ENCODE results near the gene RTN4RL1.

RTN4RL1 gene

GRCh38 chr17:2049333-2050299, 24.5 kb upstream of the RTN4RL1 start:
- peak overlapping the region; percentile 82 for H3K4me2 ChIP-seq (ENCODE audit: low read length)
- H3K4me3 ChIP-seq (ENCODE audit: low read depth, low read length, poor library complexity, severe bottlenecking), result peak overlapping the region; percentile 67
- H3K36me3 ChIP-seq (ENCODE audit: insufficient read depth, low read length), result peaks cover 3% of the 10 kb centered on the region; the same call in 1 of the 2 replicates
- no peak overlapping the region for H2AFZ ChIP-seq (ENCODE audit: low read length)
- H3K27ac ChIP-seq (ENCODE audit: low read depth, low read length, poor library complexity, severe bottlenecking), result no peak overlapping the region
- TF ChIP-seq, protein P1, sequence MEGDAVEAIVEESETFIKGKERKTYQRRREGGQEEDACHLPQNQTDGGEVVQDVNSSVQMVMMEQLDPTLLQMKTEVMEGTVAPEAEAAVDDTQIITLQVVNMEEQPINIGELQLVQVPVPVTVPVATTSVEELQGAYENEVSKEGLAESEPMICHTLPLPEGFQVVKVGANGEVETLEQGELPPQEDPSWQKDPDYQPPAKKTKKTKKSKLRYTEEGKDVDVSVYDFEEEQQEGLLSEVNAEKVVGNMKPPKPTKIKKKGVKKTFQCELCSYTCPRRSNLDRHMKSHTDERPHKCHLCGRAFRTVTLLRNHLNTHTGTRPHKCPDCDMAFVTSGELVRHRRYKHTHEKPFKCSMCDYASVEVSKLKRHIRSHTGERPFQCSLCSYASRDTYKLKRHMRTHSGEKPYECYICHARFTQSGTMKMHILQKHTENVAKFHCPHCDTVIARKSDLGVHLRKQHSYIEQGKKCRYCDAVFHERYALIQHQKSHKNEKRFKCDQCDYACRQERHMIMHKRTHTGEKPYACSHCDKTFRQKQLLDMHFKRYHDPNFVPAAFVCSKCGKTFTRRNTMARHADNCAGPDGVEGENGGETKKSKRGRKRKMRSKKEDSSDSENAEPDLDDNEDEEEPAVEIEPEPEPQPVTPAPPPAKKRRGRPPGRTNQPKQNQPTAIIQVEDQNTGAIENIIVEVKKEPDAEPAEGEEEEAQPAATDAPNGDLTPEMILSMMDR (IDR thresholded peaks at IDR 0.05; ENCODE audit: low read length), result no peak
- TF ChIP-seq EZH2 (IDR thresholded peaks at IDR 0.05; ENCODE audit: borderline replicate concordance, low read length), result no peak
- no peaks in the 10 kb centered on the region for H3F3A ChIP-seq (ENCODE audit: insufficient read depth, low read length)
- peaks cover 32% of the 10 kb centered on the region for H3K4me1 ChIP-seq (ENCODE audit: insufficient read depth, low read length, severe bottlenecking)
- no peaks in the 10 kb centered on the region for H3K79me2 ChIP-seq (ENCODE audit: insufficient read depth, low read length)
- H3K27me3 ChIP-seq (ENCODE audit: insufficient read depth, low read length), result no peaks in the 10 kb centered on the region
- no peaks in the 10 kb centered on the region for H3K9me2 ChIP-seq (ENCODE audit: low read depth, low read length)
- peak overlapping the region; percentile 51; the same call in 1 of the 2 replicates for H3K9ac ChIP-seq (ENCODE audit: low read length)
- H3K9me3 ChIP-seq (ENCODE audit: low read length), result no peaks in the 10 kb centered on the region
- H4K20me1 ChIP-seq (ENCODE audit: insufficient read depth, low read length), result no peaks in the 10 kb centered on the region

DNA sequence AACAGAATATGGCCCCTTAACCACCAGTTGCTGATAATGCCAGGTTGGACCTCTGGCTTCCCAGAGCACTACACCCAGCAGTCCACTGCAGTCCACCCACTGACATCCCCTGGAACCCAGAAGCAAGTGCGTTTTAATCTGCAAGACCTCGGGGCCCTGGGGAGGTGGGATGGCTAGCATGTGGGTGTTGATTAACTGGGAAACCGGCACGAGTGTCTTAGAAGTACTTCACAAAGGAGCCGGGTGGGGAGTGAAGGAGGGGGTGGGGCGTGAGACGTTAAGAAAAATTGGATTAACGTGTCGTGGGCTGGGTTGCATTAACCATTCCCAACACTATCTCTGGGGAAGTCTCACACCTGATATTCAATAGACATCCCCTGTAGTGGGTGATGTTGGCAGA, 23.7 kb upstream of the RTN4RL1 start:
- H3K27me3 ChIP-seq (ENCODE audit: insufficient read depth, low read length), result no peaks in the 10 kb centered on the region
- H3K36me3 ChIP-seq (ENCODE audit: insufficient read depth, low read length), result peaks cover 11% of the 10 kb centered on the region
- peak overlapping the region; percentile 67 for H3K4me3 ChIP-seq (ENCODE audit: low read depth, low read length, poor library complexity, severe bottlenecking)
- H3K9me2 ChIP-seq (ENCODE audit: low read depth, low read length), result no peaks in the 10 kb centered on the region
- TF ChIP-seq EZH2 (IDR thresholded peaks at IDR 0.05; ENCODE audit: borderline replicate concordance, low read length), result no peak
- TF ChIP-seq, protein P1 (IDR thresholded peaks at IDR 0.05; ENCODE audit: low read length), result no peak
- H3F3A ChIP-seq (ENCODE audit: insufficient read depth, low read length), result no peaks in the 10 kb centered on the region
- H3K79me2 ChIP-seq (ENCODE audit: insufficient read depth, low read length), result no peaks in the 10 kb centered on the region
- no peaks in the 10 kb centered on the region for H4K20me1 ChIP-seq (ENCODE audit: insufficient read depth, low read length)
- H3K4me1 ChIP-seq (ENCODE audit: insufficient read depth, low read length, severe bottlenecking), result peaks cover 24% of the 10 kb centered on the region
- no peaks in the 10 kb centered on the region for H3K9me3 ChIP-seq (ENCODE audit: low read length)
- H2AFZ ChIP-seq (ENCODE audit: low read length), result no peak overlapping the region
- no peak overlapping the region for H3K27ac ChIP-seq (ENCODE audit: low read depth, low read length, poor library complexity, severe bottlenecking)
- H3K9ac ChIP-seq (ENCODE audit: low read length), result no peak overlapping the region; the same call in 1 of the 2 replicates
- H3K4me2 ChIP-seq (ENCODE audit: low read length), result peak overlapping the region; percentile 82; the same call in 1 of the 2 replicates

DNA sequence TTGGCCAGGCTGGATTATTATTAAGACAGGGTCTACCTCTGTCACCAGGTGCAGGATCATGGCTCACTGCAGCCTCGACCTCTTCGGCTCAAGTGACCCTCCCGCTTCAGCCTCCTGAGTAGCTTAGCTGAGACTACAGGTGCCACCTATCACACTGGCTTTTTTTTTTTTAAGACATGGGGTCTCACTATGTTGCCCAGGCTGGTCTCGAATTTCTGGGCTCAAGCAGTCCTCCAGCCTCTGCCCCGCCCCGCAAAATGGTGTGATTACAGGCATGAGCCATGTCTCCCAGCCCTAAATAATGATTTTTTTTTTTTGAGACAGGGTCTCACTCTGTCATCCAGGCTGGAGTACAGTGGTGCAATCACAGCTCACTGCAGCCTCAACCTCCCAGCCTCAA, 22.5 kb upstream of the RTN4RL1 start:
- no peak overlapping the region for H3K9ac ChIP-seq (ENCODE audit: low read length)
- peaks cover 23% of the 10 kb centered on the region for H3K36me3 ChIP-seq (ENCODE audit: insufficient read depth, low read length)
- peaks cover 25% of the 10 kb centered on the region for H3K4me1 ChIP-seq (ENCODE audit: insufficient read depth, low read length, severe bottlenecking)
- no peak overlapping the region for H2AFZ ChIP-seq (ENCODE audit: low read length)
- TF ChIP-seq, protein P1 (IDR thresholded peaks at IDR 0.05; ENCODE audit: low read length), result no peak
- no peak for TF ChIP-seq EZH2 (IDR thresholded peaks at IDR 0.05; ENCODE audit: borderline replicate concordance, low read length)
- no peak overlapping the region for H3K4me3 ChIP-seq (ENCODE audit: low read depth, low read length, poor library complexity, severe bottlenecking)
- no peak overlapping the region for H3K27ac ChIP-seq (ENCODE audit: low read depth, low read length, poor library complexity, severe bottlenecking)
- no peak overlapping the region for H3K4me2 ChIP-seq (ENCODE audit: low read length)
- no peaks in the 10 kb centered on the region for H3K27me3 ChIP-seq (ENCODE audit: insufficient read depth, low read length)
- H3K79me2 ChIP-seq (ENCODE audit: insufficient read depth, low read length), result no peaks in the 10 kb centered on the region
- no peaks in the 10 kb centered on the region for H3K9me3 ChIP-seq (ENCODE audit: low read length)
- H3F3A ChIP-seq (ENCODE audit: insufficient read depth, low read length), result no peaks in the 10 kb centered on the region
- no peaks in the 10 kb centered on the region for H3K9me2 ChIP-seq (ENCODE audit: low read depth, low read length)
- no peaks in the 10 kb centered on the region for H4K20me1 ChIP-seq (ENCODE audit: insufficient read depth, low read length)

Measured in OCI-LY1 (cell line).